GM23338 (cell line): ENCODE data around the gene LRMDA. TPM values are rescaled to one million over a fixed set of nuclear protein-coding genes. Genes with fewer than 3 reads are reported as not detected.

Experiments used
- ATAC-seq: fragments of 200-7000 bp; cut with Tn5 transposase; 3 replicates; pipeline ENCODE4 v1.9.1; 2020
- DNase-seq: peaks from one replicate; pipeline ENCODE4 v3.0.0-alpha.2; 2015; ENCODE audit warnings: low spot score
- H2AFZ ChIP-seq: fragments of 200-600 bp; sonication (generic); 2 replicates; pipeline ENCODE4 v1.8.0; 2016; ENCODE audit warnings: antibody characterized with exemption, mild to moderate bottlenecking, moderate library complexity
- H3F3A ChIP-seq: fragments of 200-600 bp; sonication (generic); replicated peaks from 2 replicates; pipeline ENCODE4 v1.8.0; 2017; ENCODE audit warnings: antibody characterized with exemption, mixed run types, low read depth
- H3K27ac ChIP-seq: fragments of 200-600 bp; sonication (generic); 2 replicates; pipeline ENCODE4 v1.6.1; 2016; ENCODE audit warnings: low read depth
- H3K27me3 ChIP-seq: fragments of 200-600 bp; sonication (generic); 2 replicates; pipeline ENCODE4 v1.8.0; 2016; ENCODE audit warnings: mild to moderate bottlenecking, mixed run types, moderate library complexity; ENCODE audit not compliant: insufficient read depth
- H3K36me3 ChIP-seq: fragments of 200-600 bp; sonication (generic); 2 replicates; pipeline ENCODE4 v1.8.0; 2016; ENCODE audit warnings: mild to moderate bottlenecking; ENCODE audit not compliant: insufficient read depth
- H3K4me1 ChIP-seq: fragments of 200-600 bp; sonication (generic); 2 replicates; pipeline ENCODE4 v1.8.0; 2016; ENCODE audit warnings: mild to moderate bottlenecking, moderate library complexity; ENCODE audit not compliant: insufficient read depth
- H3K4me2 ChIP-seq: fragments of 200-600 bp; sonication (generic); 2 replicates; pipeline ENCODE4 v1.7.1; 2017; ENCODE audit warnings: mixed run types
- H3K4me3 ChIP-seq: fragments of 200-600 bp; sonication (generic); 2 replicates; pipeline ENCODE4 v1.6.1; 2016; ENCODE audit warnings: mixed run types
- H3K79me2 ChIP-seq: fragments of 200-600 bp; sonication (generic); replicated peaks from 2 replicates; pipeline ENCODE4 v1.8.0; 2017; ENCODE audit warnings: mild to moderate bottlenecking; ENCODE audit not compliant: insufficient read depth
- H3K9me2 ChIP-seq: fragments of 200-600 bp; sonication (generic); 2 replicates; pipeline ENCODE4 v1.8.0; 2017; ENCODE audit not compliant: insufficient read depth
- H4K20me1 ChIP-seq: fragments of 200-600 bp; sonication (generic); replicated peaks from 2 replicates; pipeline ENCODE4 v1.8.0; 2017; ENCODE audit warnings: mild to moderate bottlenecking; ENCODE audit not compliant: insufficient read depth
- H3K27ac Mint-ChIP-seq: 2 replicates; pipeline ENCODE4 v1.8.0; 2020; ENCODE audit warnings: inconsistent platforms, mild to moderate bottlenecking, moderate library complexity, mixed read lengths
- H3K27me3 Mint-ChIP-seq: 3 replicates; pipeline ENCODE4 v1.8.0; 2022; ENCODE audit warnings: low read depth, mild to moderate bottlenecking, moderate library complexity, mixed read lengths, inconsistent platforms; ENCODE audit not compliant: insufficient read depth, poor library complexity
- H3K36me3 Mint-ChIP-seq: 3 replicates; pipeline ENCODE4 v1.8.0; 2021; ENCODE audit warnings: low read depth, mild to moderate bottlenecking, inconsistent platforms, moderate library complexity, mixed read lengths
- H3K4me1 Mint-ChIP-seq: 3 replicates; pipeline ENCODE4 v1.8.0; 2020; ENCODE audit warnings: mild to moderate bottlenecking, inconsistent platforms, mixed read lengths
- H3K4me3 Mint-ChIP-seq: 3 replicates; pipeline ENCODE4 v1.8.0; 2021; ENCODE audit warnings: moderate library complexity, mild to moderate bottlenecking, inconsistent platforms, mixed read lengths
- H3K9me3 Mint-ChIP-seq: 3 replicates; pipeline ENCODE4 v1.8.0; 2020; ENCODE audit warnings: moderate library complexity, mild to moderate bottlenecking, inconsistent platforms, mixed read lengths
- CREB1 ChIP-seq: fragments of 250-450 bp; sonication (Bioruptor Pico); IDR thresholded peaks from 2 replicates; pipeline ENCODE4 v1.5.0; 2020; ENCODE audit warnings: low read depth, mild to moderate bottlenecking, moderate library complexity
- CTCF ChIP-seq, 2 experiments: fragments of 200-600 bp in 1 of 2; sonication (generic) in 1 of 2; conservative IDR thresholded peaks; 2 replicates each; pipeline versions ENCODE4 v1.5.1 to v1.6.1; 2016 to 2017; ENCODE audit warnings: antibody characterized with exemption in 2 of 2, low read depth in 2 of 2, mild to moderate bottlenecking in 2 of 2, moderate library complexity in 1 of 2
- ETS1 ChIP-seq: IDR thresholded peaks from 2 replicates; pipeline ENCODE4 v1.6.1; 2016; ENCODE audit warnings: antibody characterized with exemption
- EZH2 ChIP-seq: fragments of 200-600 bp; sonication (generic); IDR thresholded peaks from one replicate; pipeline ENCODE4 v1.8.0; 2017; ENCODE audit warnings: antibody characterized with exemption, mild to moderate bottlenecking, low read depth; ENCODE audit not compliant: unreplicated experiment
- EZH2phosphoT487 ChIP-seq: fragments of 200-600 bp; sonication (generic); IDR thresholded peaks from one replicate; pipeline ENCODE4 v1.8.1; 2018; ENCODE audit warnings: antibody characterized with exemption; ENCODE audit not compliant: unreplicated experiment
- JUNB ChIP-seq: IDR thresholded peaks from one replicate; pipeline ENCODE4 v1.6.1; 2016; ENCODE audit warnings: antibody characterized with exemption; ENCODE audit not compliant: unreplicated experiment
- NANOG ChIP-seq: IDR thresholded peaks from 2 replicates; pipeline ENCODE4 v1.6.1; 2016; ENCODE audit warnings: antibody characterized with exemption, borderline replicate concordance
- POLR2AphosphoS5 ChIP-seq: IDR thresholded peaks from 2 replicates; pipeline ENCODE4 v1.6.1; 2016; ENCODE audit warnings: antibody characterized with exemption, low read depth
- REST ChIP-seq: IDR thresholded peaks from one replicate; pipeline ENCODE4 v1.6.1; 2018; ENCODE audit warnings: antibody characterized with exemption; ENCODE audit not compliant: unreplicated experiment
- STAT1 ChIP-seq: IDR thresholded peaks from one replicate; pipeline ENCODE4 v1.6.1; 2016; ENCODE audit warnings: antibody characterized with exemption; ENCODE audit not compliant: unreplicated experiment
- ZNF114 ChIP-seq: fragments of 250-450 bp; sonication (Bioruptor Pico); IDR thresholded peaks from 2 replicates; pipeline ENCODE4 v1.5.0; 2020; ENCODE audit warnings: mild to moderate bottlenecking, moderate library complexity
- ZNF331 ChIP-seq: fragments of 250-450 bp; sonication (Bioruptor Pico); IDR thresholded peaks from 2 replicates; pipeline ENCODE4 v1.5.0; 2020; ENCODE audit warnings: low read depth, mild to moderate bottlenecking, moderate library complexity
- ZNF462 ChIP-seq: fragments of 250-450 bp; sonication (Bioruptor Pico); IDR thresholded peaks from 2 replicates; pipeline ENCODE4 v1.5.0; 2020; ENCODE audit warnings: mild to moderate bottlenecking, moderate library complexity
- polyA plus RNA-seq: library from polyadenylated mRNA; unstranded; fragments of >200 nt; fragmentation: Nextera tagmentation; extraction: Ambion mirVana; gene quantifications from 2 replicates; pipeline ENCODE4 v1.2.1, GENCODE V29; 2016
- total RNA-seq: library from RNA; depleted of rRNA; stranded (reverse); fragments of >200 nt; shearing (Covaris generic); gene quantifications from 2 replicates; pipeline ENCODE4 v1.2.3, GENCODE V29; 2014

LRMDA gene
- total and polyA plus RNA-seq, 2 experiments from 2014 or later = 0.90 to 1.8 TPM

- Histone ChIP-seq H3F3A (no peaks in the 10 kb centered on the region), H3K4me3 (no peak overlapping the region), H3K79me2 (no peaks in the 10 kb centered on the region), H3K27ac (no peak overlapping the region), H3K4me2 (no peak overlapping the region), H3K9me2 (peaks cover 14% of the 10 kb centered on the region; the same call in 1 of the 2 replicates), H3K4me1 (no peaks in the 10 kb centered on the region), H3K36me3 (no peaks in the 10 kb centered on the region), H4K20me1 (no peaks in the 10 kb centered on the region), H2AFZ (no peak overlapping the region), H3K27me3 (no peaks in the 10 kb centered on the region)
- Mint-ChIP-seq H3K4me1 (peaks cover 10% of the 10 kb centered on the region), H3K27me3 (peaks cover 2% of the 10 kb centered on the region), H3K4me3 (no peak overlapping the region), H3K9me3 (no peaks in the 10 kb centered on the region), H3K36me3 (no peaks in the 10 kb centered on the region), H3K27ac (no peak overlapping the region)
- ATAC-seq (no peak), DNase-seq (no peak)
- TF ChIP-seq JUNB = no peak
- no peak for TF ChIP-seq ZNF114 (CRISPR knock-in tag)
- TF ChIP-seq STAT1 = no peak
- no peak for TF ChIP-seq CREB1 (CRISPR knock-in tag)
- no peak for TF ChIP-seq CTCF (conservative IDR thresholded peaks at IDR 0.05; ENCODE audit: low read depth in 2 of 2)
- TF ChIP-seq EZH2phosphoT487 = no peak
- TF ChIP-seq ETS1 = no peak
- no peak for TF ChIP-seq NANOG
- no peak for TF ChIP-seq EZH2
- no peak for TF ChIP-seq POLR2AphosphoS5
- no peak for TF ChIP-seq REST
- no peak for TF ChIP-seq ZNF462 (CRISPR knock-in tag)
- no peak for TF ChIP-seq ZNF331 (CRISPR knock-in tag)
Measured at GRCh38 chr10:75980419-75981002, 549.1 kb downstream of the LRMDA start.
